Measurements from ENCODE around the gene SMYD4. TPM values are rescaled to one million over a fixed set of nuclear protein-coding genes. Genes with fewer than 3 reads are reported as not detected.
A peak's percentile ranks its signal among the peaks of the same experiment; 100 is the strongest.

Gene SMYD4
- total and polyA plus RNA-seq, 10 donors, result 3.8 to 28.1 (median 20.5) TPM

DNA sequence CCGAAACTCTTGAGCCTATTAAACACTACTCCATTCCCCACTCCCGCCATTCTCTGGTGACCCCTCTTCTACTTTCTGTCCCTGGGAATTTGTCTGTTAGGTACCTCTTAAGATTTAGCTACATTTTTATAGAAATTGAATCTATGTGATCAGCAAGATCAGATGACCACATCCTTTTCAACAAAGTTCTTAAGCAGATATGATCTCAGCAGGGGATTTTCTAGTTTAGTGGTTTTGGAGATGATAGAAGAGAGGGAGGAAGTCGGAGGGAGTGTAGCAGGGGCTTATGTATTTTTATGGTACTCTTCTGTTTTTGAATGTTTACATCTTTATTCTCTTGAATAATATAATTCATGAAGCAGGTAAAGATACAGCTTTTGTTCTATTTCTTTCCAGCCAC, 40.9 kb upstream of the SMYD4 start:
- WGBS, 5 donors, result 53 to 72% (median 59%) methylated on average over 3 of the region's 3 CpGs
- peak overlapping the region in 2 of 8 donors; percentile 8 to 45 for H3K27ac ChIP-seq
- no peak for DNase-seq

DNA sequence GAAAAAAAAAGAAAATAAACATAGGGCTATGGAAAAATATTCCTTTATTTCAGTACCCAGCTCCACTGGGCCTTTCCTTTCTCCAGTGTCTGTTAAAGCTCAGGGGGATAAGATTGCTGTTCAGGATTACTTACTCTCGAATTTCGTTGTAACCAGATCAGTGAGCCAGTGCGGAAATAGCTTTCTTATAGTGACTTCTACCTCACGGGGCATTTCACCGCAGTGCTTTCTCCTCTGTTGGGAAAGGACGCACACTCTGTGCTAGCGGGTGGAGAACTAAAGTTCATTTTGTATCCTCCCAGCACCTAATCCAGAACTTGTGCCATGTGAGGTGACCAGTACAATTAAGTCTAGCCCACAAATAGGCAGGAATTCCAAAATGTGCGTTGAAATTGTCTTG, 38.4 kb upstream of the SMYD4 start:
- no peak overlapping the region for H3K4me3 ChIP-seq
- intact Hi-C loops (cut with DNase I; ENCODE audit: low total_unique reads), result loop anchor here (5.0 kb wide), 1 partner anchor 146 kb away; the partner anchor contains the start of gene WDR81
- H3K9me3 ChIP-seq, result no peaks in the 10 kb centered on the region
- WGBS, 5 donors, result 88 to 93% (median 91%) methylated on average over 8 of the region's 8 CpGs
- TF ChIP-seq, protein P1, sequence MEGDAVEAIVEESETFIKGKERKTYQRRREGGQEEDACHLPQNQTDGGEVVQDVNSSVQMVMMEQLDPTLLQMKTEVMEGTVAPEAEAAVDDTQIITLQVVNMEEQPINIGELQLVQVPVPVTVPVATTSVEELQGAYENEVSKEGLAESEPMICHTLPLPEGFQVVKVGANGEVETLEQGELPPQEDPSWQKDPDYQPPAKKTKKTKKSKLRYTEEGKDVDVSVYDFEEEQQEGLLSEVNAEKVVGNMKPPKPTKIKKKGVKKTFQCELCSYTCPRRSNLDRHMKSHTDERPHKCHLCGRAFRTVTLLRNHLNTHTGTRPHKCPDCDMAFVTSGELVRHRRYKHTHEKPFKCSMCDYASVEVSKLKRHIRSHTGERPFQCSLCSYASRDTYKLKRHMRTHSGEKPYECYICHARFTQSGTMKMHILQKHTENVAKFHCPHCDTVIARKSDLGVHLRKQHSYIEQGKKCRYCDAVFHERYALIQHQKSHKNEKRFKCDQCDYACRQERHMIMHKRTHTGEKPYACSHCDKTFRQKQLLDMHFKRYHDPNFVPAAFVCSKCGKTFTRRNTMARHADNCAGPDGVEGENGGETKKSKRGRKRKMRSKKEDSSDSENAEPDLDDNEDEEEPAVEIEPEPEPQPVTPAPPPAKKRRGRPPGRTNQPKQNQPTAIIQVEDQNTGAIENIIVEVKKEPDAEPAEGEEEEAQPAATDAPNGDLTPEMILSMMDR (IDR thresholded peaks at IDR 0.05 in 8 of 11, conservative IDR thresholded peaks at IDR 0.05 in 3 of 11), result no peak
- no peak for TF ChIP-seq POLR2A (IDR thresholded peaks at IDR 0.05)
- TF ChIP-seq POLR2AphosphoS5 (IDR thresholded peaks at IDR 0.05), result no peak
- H3K27ac ChIP-seq, result no peak overlapping the region
- peaks cover 0 to 36% (median 0%) of the 10 kb centered on the region in 6 donors for H3K4me1 ChIP-seq
- H3K36me3 ChIP-seq, result peaks cover 0 to 85% (median 5%) of the 10 kb centered on the region in 6 donors
- H3K27me3 ChIP-seq (replicated peaks in 1 of 7), result no peaks in the 10 kb centered on the region
- no peak for DNase-seq

More for the DNA sequence above, 40.9 kb upstream of the SMYD4 start:
- TF ChIP-seq POLR2AphosphoS5 (IDR thresholded peaks at IDR 0.05) (no peak), POLR2A (IDR thresholded peaks at IDR 0.05) (no peak)
- TF ChIP-seq, protein P1 (IDR thresholded peaks at IDR 0.05 in 8 of 11, conservative IDR thresholded peaks at IDR 0.05 in 3 of 11), result no peak
- no peak overlapping the region for H3K4me3 ChIP-seq
- peaks cover 0 to 100% (median 24%) of the 10 kb centered on the region in 6 donors for H3K36me3 ChIP-seq
- intact Hi-C loops (cut with DNase I; ENCODE audit: low total_unique reads), result no loop called here
- no peaks in the 10 kb centered on the region for H3K27me3 ChIP-seq (replicated peaks in 1 of 7)
- H3K9me3 ChIP-seq, result no peaks in the 10 kb centered on the region
- H3K4me1 ChIP-seq, result peaks cover 0 to 29% (median 0%) of the 10 kb centered on the region in 6 donors

DNA sequence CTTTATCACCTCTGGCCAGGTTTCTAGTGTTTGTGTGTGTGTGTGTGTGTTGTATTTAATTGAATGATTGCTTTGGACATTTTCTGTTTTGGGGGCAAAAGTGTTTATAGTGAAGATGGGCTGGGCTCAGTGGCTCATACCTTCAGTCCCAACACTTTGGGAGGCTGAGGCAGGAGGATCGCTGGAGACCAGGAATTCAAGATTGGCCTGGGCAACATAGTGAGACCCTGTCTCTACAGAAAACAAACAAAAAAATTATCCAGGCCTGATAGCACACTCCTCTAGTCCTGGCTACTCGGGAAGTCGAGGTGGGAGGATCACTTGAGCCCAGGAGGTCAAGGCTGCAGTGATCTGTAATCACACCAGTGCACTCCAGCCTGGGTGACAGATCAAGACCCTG, 37.6 kb upstream of the SMYD4 start:
- no peaks in the 10 kb centered on the region for H3K9me3 ChIP-seq
- H3K4me3 ChIP-seq, result no peak overlapping the region
- intact Hi-C loops (cut with DNase I; ENCODE audit: low total_unique reads), result loop anchor here (5.0 kb wide), 1 partner anchor 145 kb away; the partner anchor contains the start of gene WDR81
- no peak for DNase-seq
- no peaks in the 10 kb centered on the region for H3K27me3 ChIP-seq (replicated peaks in 1 of 7)
- H3K36me3 ChIP-seq, result peaks cover 0 to 84% (median under 1%) of the 10 kb centered on the region in 6 donors
- no peak overlapping the region for H3K27ac ChIP-seq
- TF ChIP-seq, protein P1 (IDR thresholded peaks at IDR 0.05 in 8 of 11, conservative IDR thresholded peaks at IDR 0.05 in 3 of 11), result no peak
- TF ChIP-seq POLR2A (IDR thresholded peaks at IDR 0.05) (no peak), POLR2AphosphoS5 (IDR thresholded peaks at IDR 0.05) (no peak)
- 59 to 92% (median 87%) methylated on average over 3 of the region's 3 CpGs for whole genome bisulfite sequencing, 5 donors
- peaks cover 0 to 36% (median 0%) of the 10 kb centered on the region in 6 donors for H3K4me1 ChIP-seq

DNA sequence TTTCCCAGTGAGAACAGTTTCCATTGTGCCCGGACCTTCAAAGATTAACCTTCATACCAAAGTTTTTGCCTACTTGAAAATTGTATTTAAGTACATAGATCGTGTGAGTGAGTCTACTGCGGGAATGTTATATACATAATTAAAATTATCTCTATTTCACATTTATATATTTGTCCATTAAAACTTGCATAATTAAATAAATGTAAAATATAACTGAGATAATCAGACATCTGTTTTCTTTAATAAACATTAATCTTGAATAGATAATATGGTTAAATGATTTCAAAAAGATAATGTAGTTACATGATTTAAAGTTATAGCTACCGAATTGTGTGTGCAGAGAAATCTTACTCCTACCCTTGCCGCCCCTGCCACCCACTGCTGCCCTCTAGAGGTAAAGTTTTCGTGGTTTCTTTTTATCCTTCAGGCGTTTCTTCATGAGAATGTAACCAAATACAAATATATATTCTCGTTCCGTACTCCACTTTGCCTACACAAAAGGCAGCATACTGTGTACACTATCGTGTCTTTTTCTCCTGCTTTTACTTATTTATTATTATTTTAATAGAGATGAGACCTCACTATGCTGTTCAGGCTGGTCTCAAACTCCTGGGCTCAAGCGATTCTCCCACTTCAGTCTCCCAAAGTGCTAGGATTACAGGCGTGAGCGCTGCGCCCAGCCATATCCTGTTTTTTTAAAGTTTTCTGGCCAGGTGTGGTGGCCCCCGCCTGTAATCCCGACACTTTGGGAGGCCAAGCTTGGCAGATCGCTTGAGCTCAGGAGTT, 35.7 kb upstream of the SMYD4 start:
- H3K9me3 ChIP-seq, result no peaks in the 10 kb centered on the region
- TF ChIP-seq, protein P1 (IDR thresholded peaks at IDR 0.05 in 8 of 11, conservative IDR thresholded peaks at IDR 0.05 in 3 of 11), result peak; percentile 25 to 72 (median 57)
- TF ChIP-seq POLR2A (IDR thresholded peaks at IDR 0.05), result no peak
- WGBS, 5 donors, result 55 to 82% (median 67%) methylated on average over 16 to 17 of the region's 17 CpGs
- H3K4me1 ChIP-seq, result peaks cover 0 to 19% (median 0%) of the 10 kb centered on the region in 6 donors
- H3K4me3 ChIP-seq, result no peak overlapping the region
- no peaks in the 10 kb centered on the region for H3K27me3 ChIP-seq (replicated peaks in 1 of 7)
- H3K27ac ChIP-seq, result no peak overlapping the region
- peak; percentile 78 for DNase-seq
- H3K36me3 ChIP-seq, result peaks cover 0 to 84% (median 7%) of the 10 kb centered on the region in 6 donors
- intact Hi-C loops (cut with DNase I; ENCODE audit: low total_unique reads), result loop anchor here (5.0 kb wide), 1 partner anchor 143 kb away; the partner anchor contains the start of gene WDR81

Measured in spleen (tissue), 11 donors.